ES-I3 (cell line): ENCODE data around the gene IL11.
A peak's percentile ranks its signal among the peaks of the same experiment; 100 is the strongest.
"Not testable (repeated sequence)": the region's sequence is repeated elsewhere in the genome, so short reads cannot be mapped to it uniquely, and the experiment has no call there.

Source experiments
- H3K36me3 ChIP-seq: 2 replicates; pipeline ENCODE4 v1.6.1; 2013; ENCODE audit warnings: mild to moderate bottlenecking, low read length, control low read depth, moderate library complexity; ENCODE audit not compliant: insufficient read depth
- H3K4me1 ChIP-seq: 2 replicates; pipeline ENCODE4 v1.6.1; 2013; ENCODE audit warnings: mild to moderate bottlenecking, control low read depth, low read length; ENCODE audit not compliant: insufficient read depth
- H3K9ac ChIP-seq: 2 replicates; pipeline ENCODE4 v1.6.1; 2013; ENCODE audit warnings: low read depth, mild to moderate bottlenecking, low read length, moderate library complexity
- H3K9me3 ChIP-seq: 2 replicates; pipeline ENCODE4 v1.6.1; 2013; ENCODE audit warnings: mild to moderate bottlenecking, low read length, moderate library complexity; ENCODE audit not compliant: control insufficient read depth, insufficient read depth

IL11 gene

GRCh38 chr19:55344444-55344843, 25.8 kb downstream of the IL11 start:
- Histone ChIP-seq H3K36me3 (peaks cover 9% of the 10 kb centered on the region; the same call in 1 of the 2 replicates), H3K9me3 (no peaks in the 10 kb centered on the region), H3K9ac (no peak overlapping the region), H3K4me1 (peaks cover 26% of the 10 kb centered on the region; the same call in 1 of the 2 replicates)

- Histone ChIP-seq H3K9me3 (no peaks in the 10 kb centered on the region), H3K4me1 (peaks cover 11% of the 10 kb centered on the region; the same call in 1 of the 2 replicates), H3K36me3 (peaks cover 9% of the 10 kb centered on the region; the same call in 1 of the 2 replicates), H3K9ac (peak overlapping the region; percentile 16; the same call in 1 of the 2 replicates)
These were observed 28.4 kb downstream of the IL11 start for GRCh38 chr19:55341595-55342531.

- Histone ChIP-seq H3K9me3 (no peaks in the 10 kb centered on the region), H3K4me1 (peaks cover 11% of the 10 kb centered on the region; the same call in 1 of the 2 replicates), H3K36me3 (peaks cover 9% of the 10 kb centered on the region; the same call in 1 of the 2 replicates), H3K9ac (peak overlapping the region; percentile 88)
These were observed 29.1 kb downstream of the IL11 start for GRCh38 chr19:55341171-55341588.

GRCh38 chr19:55340784-55341147, 29.5 kb downstream of the IL11 start:
- Histone ChIP-seq H3K9me3 (no peaks in the 10 kb centered on the region), H3K4me1 (peaks cover 10% of the 10 kb centered on the region; the same call in 1 of the 2 replicates), H3K36me3 (peaks cover 9% of the 10 kb centered on the region; the same call in 1 of the 2 replicates), H3K9ac (peak overlapping the region; percentile 88)

- Histone ChIP-seq H3K4me1 (peaks cover 4% of the 10 kb centered on the region; the same call in 1 of the 2 replicates), H3K36me3 (peaks cover 9% of the 10 kb centered on the region; the same call in 1 of the 2 replicates), H3K9ac (peak overlapping the region; percentile 88), H3K9me3 (no peaks in the 10 kb centered on the region)
These were observed 30.1 kb downstream of the IL11 start for GRCh38 chr19:55339889-55340783.

- H3K36me3 ChIP-seq, result peaks cover 5% of the 10 kb centered on the region; the same call in 1 of the 2 replicates
- no peaks in the 10 kb centered on the region for H3K9me3 ChIP-seq
- H3K9ac ChIP-seq, result peak within 1 kb of the TSS; percentile 88
- H3K4me1 ChIP-seq, result peaks cover 4% of the 10 kb centered on the region; the same call in 1 of the 2 replicates
These were observed 31.0 kb downstream of the IL11 start, which contains the start of gene KMT5C for GRCh38 chr19:55339105-55339888. Gene KMT5C, plus strand, starts transcription at chr19:55339876. Its CDS starts 2,061 bp downstream, at chr19:55341937.

- no peaks in the 10 kb centered on the region; the same call in 1 of the 2 replicates for H3K4me1 ChIP-seq
- H3K9ac ChIP-seq, result no peak overlapping the region
- H3K9me3 ChIP-seq, result no peaks in the 10 kb centered on the region
- no peaks in the 10 kb centered on the region for H3K36me3 ChIP-seq
These were observed 34.2 kb downstream of the IL11 start for GRCh38 chr19:55336101-55336500.

GRCh38 chr19:55333870-55334269, 36.4 kb downstream of the IL11 start:
- H3K9ac ChIP-seq, result no peak overlapping the region

GRCh38 chr19:55329791-55330190, 40.5 kb downstream of the IL11 start:
- H3K9ac ChIP-seq, H3K36me3 ChIP-seq, H3K4me1 ChIP-seq, H3K9me3 ChIP-seq: not testable (repeated sequence)

More at GRCh38 chr19:55333870-55334269, 36.4 kb downstream of the IL11 start:
- H3K36me3 ChIP-seq, result no peaks in the 10 kb centered on the region
- H3K4me1 ChIP-seq, result no peaks in the 10 kb centered on the region; the same call in 1 of the 2 replicates
- H3K9me3 ChIP-seq, result no peaks in the 10 kb centered on the region

GRCh38 chr19:55328774-55329318, 41.4 kb downstream of the IL11 start:
- not testable (repeated sequence) for H3K9me3 ChIP-seq, H3K36me3 ChIP-seq, H3K9ac ChIP-seq, H3K4me1 ChIP-seq

GRCh38 chr19:55325172-55325571, 45.1 kb downstream of the IL11 start, which contains the start of gene TMEM150B:
Gene TMEM150B, minus strand, starts transcription at chr19:55325341. Its CDS starts 4,305 bp downstream, at chr19:55321036.
- H3K36me3 ChIP-seq, result no peaks in the 10 kb centered on the region
- H3K9me3 ChIP-seq, result no peaks in the 10 kb centered on the region
- 0 out of 2 replicates have a peak, but pooled peaks cover 2% of the 10 kb centered on the region for H3K4me1 ChIP-seq
- no peak within 1 kb of the TSS for H3K9ac ChIP-seq

GRCh38 chr19:55324662-55325061, 45.6 kb downstream of the IL11 start:
- H3K4me1 ChIP-seq, result 0 out of 2 replicates have a peak, but pooled peaks cover 2% of the 10 kb centered on the region
- no peak overlapping the region for H3K9ac ChIP-seq
- H3K9me3 ChIP-seq, result no peaks in the 10 kb centered on the region
- no peaks in the 10 kb centered on the region for H3K36me3 ChIP-seq
